LNCaP clone FGC (cell line): ENCODE measurements around the gene HMMR.
A peak's percentile ranks its signal among the peaks of the same experiment; 100 is the strongest.

Experiments used
- DNase-seq: peaks from one replicate; pipeline ENCODE4 v3.0.0-alpha.2; 2011; ENCODE audit warnings: low read depth
- H3K4me3 ChIP-seq: 2 replicates; pipeline ENCODE4 v1.5.1; 2011; ENCODE audit warnings: mild to moderate bottlenecking, low read depth, low read length, control low read depth
- CTCF ChIP-seq: IDR thresholded peaks from 2 replicates; pipeline ENCODE4 v1.5.1; 2012; ENCODE audit warnings: mild to moderate bottlenecking; ENCODE audit not compliant: control insufficient read depth, insufficient read depth; ENCODE audit errors: extremely low read depth

Gene HMMR

GRCh38 chr5:163437011-163437308 lies 23.5 kb upstream of the HMMR start:
- peak overlapping the region; percentile 68 for H3K4me3 ChIP-seq
- TF ChIP-seq CTCF: no peak
- DNase-seq: no peak

GRCh38 chr5:163437309-163438182 lies 22.9 kb upstream of the HMMR start, which contains the start of gene CCNG1:
Gene CCNG1 (plus strand): TSS chr5:163437595. CDS start chr5:163439257, 1,662 bp downstream.
- no peak for TF ChIP-seq CTCF
- peak; percentile 97 for DNase-seq
- peak within 1 kb of the TSS; percentile 68 for H3K4me3 ChIP-seq

- H3K4me3 ChIP-seq: peak overlapping the region; percentile 68
- DNase-seq: no peak
- TF ChIP-seq CTCF: no peak
These were observed 21.4 kb upstream of the HMMR start for GRCh38 chr5:163439092-163439425.

- H3K4me3 ChIP-seq: no peak overlapping the region
- no peak for TF ChIP-seq CTCF
- peak; percentile 61 for DNase-seq
These were observed 19.5 kb upstream of the HMMR start for GRCh38 chr5:163440954-163441353.

GRCh38 chr5:163444526-163444925 lies 15.9 kb upstream of the HMMR start:
- TF ChIP-seq CTCF: no peak
- no peak overlapping the region for H3K4me3 ChIP-seq

GRCh38 chr5:163445345-163445744 lies 15.1 kb upstream of the HMMR start:
- H3K4me3 ChIP-seq: no peak overlapping the region
- no peak for DNase-seq
- no peak for TF ChIP-seq CTCF

More at GRCh38 chr5:163444526-163444925, 15.9 kb upstream of the HMMR start:
- DNase-seq: no peak

- DNase-seq: no peak
- H3K4me3 ChIP-seq: no peak overlapping the region
- no peak for TF ChIP-seq CTCF
These were observed 13.2 kb upstream of the HMMR start for GRCh38 chr5:163447191-163447590.
